Ishikawa (cell line): ENCODE measurements around the gene RAB14.
A peak's percentile ranks its signal among the peaks of the same experiment; 100 is the strongest.

ENCODE experiments used
- CEBPB ChIP-seq: IDR thresholded peaks from 2 replicates; pipeline ENCODE4 v1.6.1; 2012
- CREB1 ChIP-seq: IDR thresholded peaks from 2 replicates; pipeline ENCODE4 v1.6.1; 2012; ENCODE audit warnings: low read depth
- EGR1 ChIP-seq: IDR thresholded peaks from 2 replicates; pipeline ENCODE4 v1.6.1; 2012
- EP300 ChIP-seq: IDR thresholded peaks from 2 replicates; pipeline ENCODE4 v1.6.1; 2012; ENCODE audit warnings: borderline replicate concordance
- FOXM1 ChIP-seq: IDR thresholded peaks from 2 replicates; pipeline ENCODE4 v1.6.1; 2012; ENCODE audit warnings: low read depth, borderline replicate concordance
- NFIC ChIP-seq: IDR thresholded peaks from 2 replicates; pipeline ENCODE4 v1.6.1; 2012
- RAD21 ChIP-seq: IDR thresholded peaks from 2 replicates; pipeline ENCODE4 v1.6.1; 2012; ENCODE audit warnings: low read depth
- TAF1 ChIP-seq: IDR thresholded peaks from 2 replicates; pipeline ENCODE4 v1.6.1; 2012; ENCODE audit warnings: low read depth, mild to moderate bottlenecking
- TCF12 ChIP-seq: IDR thresholded peaks from 2 replicates; pipeline ENCODE4 v1.6.1; 2012; ENCODE audit warnings: low read depth
- TEAD4 ChIP-seq: IDR thresholded peaks from 2 replicates; pipeline ENCODE4 v1.6.1; 2012
- YY1 ChIP-seq: IDR thresholded peaks from 2 replicates; pipeline ENCODE4 v1.6.1; 2012; ENCODE audit warnings: low read depth
- ZBTB7A ChIP-seq: IDR thresholded peaks from 2 replicates; pipeline ENCODE4 v1.6.1; 2012; ENCODE audit warnings: low read depth
- TF ChIP-seq, protein P1 (sequence below): IDR thresholded peaks from 2 replicates; pipeline ENCODE4 v1.6.1; 2012
- TF ChIP-seq, protein P2 (sequence below): IDR thresholded peaks from 2 replicates; pipeline ENCODE4 v1.6.1; 2012; ENCODE audit warnings: low read depth, mild to moderate bottlenecking
- TF ChIP-seq, protein P3 (sequence below): IDR thresholded peaks from 2 replicates; pipeline ENCODE4 v1.6.1; 2012

The RAB14 gene

DNA sequence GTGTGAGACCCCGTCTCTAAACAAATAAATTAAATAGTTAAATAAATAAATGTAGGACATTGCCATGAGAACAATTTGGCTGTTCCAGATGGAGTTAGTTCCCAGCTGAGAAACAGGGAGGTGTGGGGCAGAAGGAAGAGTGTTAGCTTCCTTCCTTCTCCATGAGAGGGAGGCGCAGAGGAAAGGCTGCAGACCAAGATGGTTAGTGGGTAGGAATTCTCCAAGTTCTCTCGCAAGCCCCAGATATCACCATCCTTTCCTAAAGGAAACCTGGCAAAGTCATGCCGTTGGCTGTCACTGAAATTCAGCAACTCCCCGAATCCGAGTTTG, 33.1 kb upstream of the RAB14 start:
- no peak for TF ChIP-seq YY1
- no peak for TF ChIP-seq TCF12
- no peak for TF ChIP-seq CREB1
- no peak for TF ChIP-seq EGR1
- TF ChIP-seq, protein P1, sequence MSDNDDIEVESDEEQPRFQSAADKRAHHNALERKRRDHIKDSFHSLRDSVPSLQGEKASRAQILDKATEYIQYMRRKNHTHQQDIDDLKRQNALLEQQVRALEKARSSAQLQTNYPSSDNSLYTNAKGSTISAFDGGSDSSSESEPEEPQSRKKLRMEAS: no peak
- TF ChIP-seq EP300: no peak
- TF ChIP-seq TAF1: no peak
- TF ChIP-seq, protein P2, sequence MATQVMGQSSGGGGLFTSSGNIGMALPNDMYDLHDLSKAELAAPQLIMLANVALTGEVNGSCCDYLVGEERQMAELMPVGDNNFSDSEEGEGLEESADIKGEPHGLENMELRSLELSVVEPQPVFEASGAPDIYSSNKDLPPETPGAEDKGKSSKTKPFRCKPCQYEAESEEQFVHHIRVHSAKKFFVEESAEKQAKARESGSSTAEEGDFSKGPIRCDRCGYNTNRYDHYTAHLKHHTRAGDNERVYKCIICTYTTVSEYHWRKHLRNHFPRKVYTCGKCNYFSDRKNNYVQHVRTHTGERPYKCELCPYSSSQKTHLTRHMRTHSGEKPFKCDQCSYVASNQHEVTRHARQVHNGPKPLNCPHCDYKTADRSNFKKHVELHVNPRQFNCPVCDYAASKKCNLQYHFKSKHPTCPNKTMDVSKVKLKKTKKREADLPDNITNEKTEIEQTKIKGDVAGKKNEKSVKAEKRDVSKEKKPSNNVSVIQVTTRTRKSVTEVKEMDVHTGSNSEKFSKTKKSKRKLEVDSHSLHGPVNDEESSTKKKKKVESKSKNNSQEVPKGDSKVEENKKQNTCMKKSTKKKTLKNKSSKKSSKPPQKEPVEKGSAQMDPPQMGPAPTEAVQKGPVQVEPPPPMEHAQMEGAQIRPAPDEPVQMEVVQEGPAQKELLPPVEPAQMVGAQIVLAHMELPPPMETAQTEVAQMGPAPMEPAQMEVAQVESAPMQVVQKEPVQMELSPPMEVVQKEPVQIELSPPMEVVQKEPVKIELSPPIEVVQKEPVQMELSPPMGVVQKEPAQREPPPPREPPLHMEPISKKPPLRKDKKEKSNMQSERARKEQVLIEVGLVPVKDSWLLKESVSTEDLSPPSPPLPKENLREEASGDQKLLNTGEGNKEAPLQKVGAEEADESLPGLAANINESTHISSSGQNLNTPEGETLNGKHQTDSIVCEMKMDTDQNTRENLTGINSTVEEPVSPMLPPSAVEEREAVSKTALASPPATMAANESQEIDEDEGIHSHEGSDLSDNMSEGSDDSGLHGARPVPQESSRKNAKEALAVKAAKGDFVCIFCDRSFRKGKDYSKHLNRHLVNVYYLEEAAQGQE: no peak
- no peak for TF ChIP-seq NFIC

DNA sequence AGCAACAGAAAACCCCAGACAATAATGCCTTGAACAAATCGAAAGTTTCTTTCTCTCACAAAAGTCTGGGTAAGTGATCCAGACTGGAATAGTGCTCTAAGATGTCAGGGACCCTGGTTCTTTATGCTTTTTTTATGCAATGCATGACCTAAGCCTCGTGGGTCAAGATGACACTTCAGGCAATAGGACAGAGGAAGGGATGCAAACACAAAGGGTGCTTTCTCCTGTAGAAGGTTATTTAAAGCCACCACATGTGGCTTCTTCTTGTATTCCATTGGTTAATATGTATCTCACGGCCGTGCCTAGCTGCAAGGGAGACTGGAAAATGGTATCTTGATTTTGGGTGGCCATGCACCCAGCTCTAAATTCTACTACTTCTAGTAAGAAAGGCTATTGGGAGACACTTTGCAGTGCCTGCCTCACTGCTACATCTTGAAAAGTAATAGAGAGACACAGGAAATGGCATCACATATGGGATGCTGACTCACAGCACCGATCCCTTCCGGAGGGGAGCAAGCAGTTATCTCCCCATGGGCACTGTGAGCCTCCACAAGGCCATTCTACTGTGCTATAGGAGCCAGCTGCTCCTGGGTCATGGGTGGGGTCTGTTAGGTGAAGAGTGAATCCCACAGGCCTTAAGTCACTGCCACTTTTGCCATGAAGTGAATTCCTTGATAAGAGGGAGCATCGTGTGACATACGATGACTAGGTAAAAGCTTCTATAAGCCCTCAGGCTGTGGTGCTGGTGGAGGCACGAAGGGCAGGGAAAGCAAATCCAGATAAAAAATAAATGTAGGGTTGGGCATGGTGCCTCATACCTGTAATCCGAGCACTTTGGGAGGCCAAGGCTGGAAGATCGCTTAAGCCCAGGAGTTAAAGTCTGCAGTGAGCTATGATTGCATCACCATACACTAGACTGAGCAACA, 32.5 kb upstream of the RAB14 start:
- no peak for TF ChIP-seq NFIC
- peak; percentile 45 for TF ChIP-seq CEBPB
- TF ChIP-seq TCF12: no peak
- TF ChIP-seq TEAD4: no peak
- TF ChIP-seq FOXM1: no peak

DNA sequence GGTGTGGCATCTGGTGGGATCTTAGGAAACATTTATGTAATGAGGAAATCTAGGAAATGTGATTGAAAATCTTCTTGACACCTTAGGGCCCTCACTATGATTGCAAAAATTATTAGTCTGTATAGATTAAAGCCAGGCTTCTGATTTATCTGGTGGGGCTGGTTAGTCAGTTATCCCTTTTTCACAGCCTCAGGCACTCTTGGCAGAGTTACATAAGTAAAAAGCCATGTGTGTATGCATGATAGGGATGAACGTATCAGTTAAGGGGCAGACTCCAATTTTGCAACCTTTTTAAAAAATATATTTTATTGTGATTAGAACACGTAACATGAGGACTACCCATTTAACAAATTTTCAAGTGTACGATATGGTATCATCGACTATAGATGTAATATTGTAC, 30.6 kb upstream of the RAB14 start:
- TF ChIP-seq FOXM1: no peak
- no peak for TF ChIP-seq NFIC
- TF ChIP-seq, protein P2: no peak
- TF ChIP-seq TCF12: no peak
- no peak for TF ChIP-seq TEAD4
- TF ChIP-seq CEBPB: no peak
- TF ChIP-seq EGR1: no peak
- no peak for TF ChIP-seq YY1
- no peak for TF ChIP-seq RAD21
- no peak for TF ChIP-seq CREB1
- TF ChIP-seq, protein P1: no peak
- TF ChIP-seq ZBTB7A: no peak
- no peak for TF ChIP-seq TAF1
- no peak for TF ChIP-seq EP300
- TF ChIP-seq, protein P3, sequence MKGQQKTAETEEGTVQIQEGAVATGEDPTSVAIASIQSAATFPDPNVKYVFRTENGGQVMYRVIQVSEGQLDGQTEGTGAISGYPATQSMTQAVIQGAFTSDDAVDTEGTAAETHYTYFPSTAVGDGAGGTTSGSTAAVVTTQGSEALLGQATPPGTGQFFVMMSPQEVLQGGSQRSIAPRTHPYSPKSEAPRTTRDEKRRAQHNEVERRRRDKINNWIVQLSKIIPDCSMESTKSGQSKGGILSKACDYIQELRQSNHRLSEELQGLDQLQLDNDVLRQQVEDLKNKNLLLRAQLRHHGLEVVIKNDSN: no peak

DNA sequence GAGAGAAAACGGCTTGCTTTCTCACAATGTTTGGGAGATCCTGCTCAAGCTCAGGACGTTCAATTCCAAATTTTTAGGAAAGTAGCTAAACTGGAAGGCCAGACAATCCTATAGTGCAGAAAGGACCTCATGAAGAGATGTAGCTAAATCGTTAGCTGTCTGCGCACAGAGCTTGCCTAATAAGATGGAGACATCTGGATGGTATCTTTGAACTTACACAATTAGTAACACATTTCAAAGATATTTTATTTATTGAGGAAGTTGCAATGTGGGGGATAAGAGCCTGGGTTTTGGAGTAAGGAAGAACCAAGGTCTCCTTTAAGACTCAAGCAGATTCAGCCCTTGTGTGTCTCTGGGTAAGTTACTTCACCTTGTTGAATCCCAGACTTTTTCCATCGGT, 28.6 kb upstream of the RAB14 start:
- TF ChIP-seq EGR1 (no peak), FOXM1 (no peak), EP300 (no peak), TEAD4 (no peak), TAF1 (no peak), CEBPB (no peak), ZBTB7A (no peak), YY1 (no peak), RAD21 (no peak), TCF12 (no peak), NFIC (no peak), CREB1 (no peak)
- TF ChIP-seq, protein P1: no peak
- TF ChIP-seq, protein P2: no peak
- TF ChIP-seq, protein P3: no peak
